GM23338 (cell line): ENCODE data around the gene RCSD1. TPM values are rescaled to one million over a fixed set of nuclear protein-coding genes. Genes with fewer than 3 reads are reported as not detected.
"Not testable (repeated sequence)": the region's sequence is repeated elsewhere in the genome, so short reads cannot be mapped to it uniquely, and the experiment has no call there.

Experiments
- ATAC-seq: fragments of 200-7000 bp; cut with Tn5 transposase; 3 replicates; pipeline ENCODE4 v1.9.1; 2020
- DNase-seq: peaks from one replicate; pipeline ENCODE4 v3.0.0-alpha.2; 2015; ENCODE audit warnings: low spot score
- H2AFZ ChIP-seq: fragments of 200-600 bp; sonication (generic); 2 replicates; pipeline ENCODE4 v1.8.0; 2016; ENCODE audit warnings: antibody characterized with exemption, mild to moderate bottlenecking, moderate library complexity
- H3F3A ChIP-seq: fragments of 200-600 bp; sonication (generic); replicated peaks from 2 replicates; pipeline ENCODE4 v1.8.0; 2017; ENCODE audit warnings: antibody characterized with exemption, mixed run types, low read depth
- H3K27ac ChIP-seq: fragments of 200-600 bp; sonication (generic); 2 replicates; pipeline ENCODE4 v1.6.1; 2016; ENCODE audit warnings: low read depth
- H3K27me3 ChIP-seq: fragments of 200-600 bp; sonication (generic); 2 replicates; pipeline ENCODE4 v1.8.0; 2016; ENCODE audit warnings: mild to moderate bottlenecking, mixed run types, moderate library complexity; ENCODE audit not compliant: insufficient read depth
- H3K36me3 ChIP-seq: fragments of 200-600 bp; sonication (generic); 2 replicates; pipeline ENCODE4 v1.8.0; 2016; ENCODE audit warnings: mild to moderate bottlenecking; ENCODE audit not compliant: insufficient read depth
- H3K4me1 ChIP-seq: fragments of 200-600 bp; sonication (generic); 2 replicates; pipeline ENCODE4 v1.8.0; 2016; ENCODE audit warnings: mild to moderate bottlenecking, moderate library complexity; ENCODE audit not compliant: insufficient read depth
- H3K4me2 ChIP-seq: fragments of 200-600 bp; sonication (generic); 2 replicates; pipeline ENCODE4 v1.7.1; 2017; ENCODE audit warnings: mixed run types
- H3K4me3 ChIP-seq: fragments of 200-600 bp; sonication (generic); 2 replicates; pipeline ENCODE4 v1.6.1; 2016; ENCODE audit warnings: mixed run types
- H3K79me2 ChIP-seq: fragments of 200-600 bp; sonication (generic); replicated peaks from 2 replicates; pipeline ENCODE4 v1.8.0; 2017; ENCODE audit warnings: mild to moderate bottlenecking; ENCODE audit not compliant: insufficient read depth
- H3K9me2 ChIP-seq: fragments of 200-600 bp; sonication (generic); 2 replicates; pipeline ENCODE4 v1.8.0; 2017; ENCODE audit not compliant: insufficient read depth
- H4K20me1 ChIP-seq: fragments of 200-600 bp; sonication (generic); replicated peaks from 2 replicates; pipeline ENCODE4 v1.8.0; 2017; ENCODE audit warnings: mild to moderate bottlenecking; ENCODE audit not compliant: insufficient read depth
- H3K27ac Mint-ChIP-seq: 2 replicates; pipeline ENCODE4 v1.8.0; 2020; ENCODE audit warnings: inconsistent platforms, mild to moderate bottlenecking, moderate library complexity, mixed read lengths
- H3K27me3 Mint-ChIP-seq: 3 replicates; pipeline ENCODE4 v1.8.0; 2022; ENCODE audit warnings: low read depth, mild to moderate bottlenecking, moderate library complexity, mixed read lengths, inconsistent platforms; ENCODE audit not compliant: insufficient read depth, poor library complexity
- H3K36me3 Mint-ChIP-seq: 3 replicates; pipeline ENCODE4 v1.8.0; 2021; ENCODE audit warnings: low read depth, mild to moderate bottlenecking, inconsistent platforms, moderate library complexity, mixed read lengths
- H3K4me1 Mint-ChIP-seq: 3 replicates; pipeline ENCODE4 v1.8.0; 2020; ENCODE audit warnings: mild to moderate bottlenecking, inconsistent platforms, mixed read lengths
- H3K4me3 Mint-ChIP-seq: 3 replicates; pipeline ENCODE4 v1.8.0; 2021; ENCODE audit warnings: moderate library complexity, mild to moderate bottlenecking, inconsistent platforms, mixed read lengths
- H3K9me3 Mint-ChIP-seq: 3 replicates; pipeline ENCODE4 v1.8.0; 2020; ENCODE audit warnings: moderate library complexity, mild to moderate bottlenecking, inconsistent platforms, mixed read lengths
- EZH2 ChIP-seq: fragments of 200-600 bp; sonication (generic); IDR thresholded peaks from one replicate; pipeline ENCODE4 v1.8.0; 2017; ENCODE audit warnings: antibody characterized with exemption, mild to moderate bottlenecking, low read depth; ENCODE audit not compliant: unreplicated experiment
- EZH2phosphoT487 ChIP-seq: fragments of 200-600 bp; sonication (generic); IDR thresholded peaks from one replicate; pipeline ENCODE4 v1.8.1; 2018; ENCODE audit warnings: antibody characterized with exemption; ENCODE audit not compliant: unreplicated experiment
- JUNB ChIP-seq: IDR thresholded peaks from one replicate; pipeline ENCODE4 v1.6.1; 2016; ENCODE audit warnings: antibody characterized with exemption; ENCODE audit not compliant: unreplicated experiment
- NANOG ChIP-seq: IDR thresholded peaks from 2 replicates; pipeline ENCODE4 v1.6.1; 2016; ENCODE audit warnings: antibody characterized with exemption, borderline replicate concordance
- REST ChIP-seq: IDR thresholded peaks from one replicate; pipeline ENCODE4 v1.6.1; 2018; ENCODE audit warnings: antibody characterized with exemption; ENCODE audit not compliant: unreplicated experiment
- STAT1 ChIP-seq: IDR thresholded peaks from one replicate; pipeline ENCODE4 v1.6.1; 2016; ENCODE audit warnings: antibody characterized with exemption; ENCODE audit not compliant: unreplicated experiment
- ZNF114 ChIP-seq: fragments of 250-450 bp; sonication (Bioruptor Pico); IDR thresholded peaks from 2 replicates; pipeline ENCODE4 v1.5.0; 2020; ENCODE audit warnings: mild to moderate bottlenecking, moderate library complexity
- polyA plus RNA-seq: library from polyadenylated mRNA; unstranded; fragments of >200 nt; fragmentation: Nextera tagmentation; extraction: Ambion mirVana; gene quantifications from 2 replicates; pipeline ENCODE4 v1.2.1, GENCODE V29; 2016
- total RNA-seq: library from RNA; depleted of rRNA; stranded (reverse); fragments of >200 nt; shearing (Covaris generic); gene quantifications from 2 replicates; pipeline ENCODE4 v1.2.3, GENCODE V29; 2014
- TF ChIP-seq, protein P1 (sequence below): fragments of 250-450 bp; sonication (Bioruptor Pico); IDR thresholded peaks from 2 replicates; pipeline ENCODE4 v1.5.0; 2020; ENCODE audit warnings: mild to moderate bottlenecking, moderate library complexity
- TF ChIP-seq, protein P2 (sequence below): IDR thresholded peaks from 2 replicates; pipeline ENCODE4 v1.6.1; 2016; ENCODE audit warnings: antibody characterized with exemption
- TF ChIP-seq, protein P3 (sequence below), 2 experiments: fragments of 200-600 bp in 1 of 2; sonication (generic) in 1 of 2; conservative IDR thresholded peaks; 2 replicates each; pipeline versions ENCODE4 v1.5.1 to v1.6.1; 2016 to 2017; ENCODE audit warnings: antibody characterized with exemption in 2 of 2, low read depth in 2 of 2, mild to moderate bottlenecking in 2 of 2, moderate library complexity in 1 of 2

The RCSD1 gene
- total and polyA plus RNA-seq, 2 experiments from 2014 or later, result 0.18 to 0.73 TPM

- H3K27me3 ChIP-seq, H3K27ac ChIP-seq, ATAC-seq, H3K79me2 ChIP-seq, H3K4me3 Mint-ChIP-seq, H3K4me2 ChIP-seq, H4K20me1 ChIP-seq, H3K36me3 Mint-ChIP-seq, H2AFZ ChIP-seq, H3K27me3 Mint-ChIP-seq, H3K36me3 ChIP-seq, DNase-seq, H3K9me2 ChIP-seq, H3K4me3 ChIP-seq, H3F3A ChIP-seq, H3K27ac Mint-ChIP-seq: not testable (repeated sequence)
- Mint-ChIP-seq H3K4me1 (peaks cover 21% of the 10 kb centered on the region), H3K9me3 (peaks cover 18% of the 10 kb centered on the region)
- peaks cover 21% of the 10 kb centered on the region for H3K4me1 ChIP-seq
Observed at GRCh38 chr1:167613984-167614383, 16.0 kb upstream of the RCSD1 start.

DNA sequence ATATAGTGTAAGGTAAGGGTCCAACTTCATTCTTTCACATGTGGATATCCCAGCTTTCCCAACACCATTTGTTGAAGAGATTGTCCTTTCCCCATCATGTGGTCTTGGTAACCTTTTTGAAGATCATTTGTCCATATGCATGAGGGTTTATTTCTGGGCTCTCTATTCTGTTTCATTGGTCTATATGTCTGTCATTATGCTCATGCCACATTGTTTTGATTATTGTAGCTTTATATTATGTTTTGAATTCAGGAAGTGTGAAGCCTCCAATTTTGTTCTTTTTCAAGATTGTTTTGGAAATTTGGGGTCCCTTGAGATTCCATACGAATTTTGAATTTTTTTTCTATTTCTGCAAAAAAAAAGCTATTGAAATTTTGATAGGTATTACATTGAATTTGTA, 15.2 kb upstream of the RCSD1 start:
- H3K4me1 ChIP-seq, result peaks cover 21% of the 10 kb centered on the region
- Mint-ChIP-seq H3K4me1 (peaks cover 21% of the 10 kb centered on the region), H3K4me3 (no peak overlapping the region), H3K36me3 (peaks cover 5% of the 10 kb centered on the region; the same call in 1 of the 3 replicates), H3K27me3 (peaks cover 7% of the 10 kb centered on the region), H3K9me3 (peaks cover 14% of the 10 kb centered on the region; the same call in 2 of the 3 replicates), H3K27ac (no peak overlapping the region)
- no peaks in the 10 kb centered on the region for H3F3A ChIP-seq
- H3K36me3 ChIP-seq, result peaks cover 4% of the 10 kb centered on the region; the same call in 1 of the 2 replicates
- no peak overlapping the region for H3K4me2 ChIP-seq
- no peak overlapping the region for H2AFZ ChIP-seq
- DNase-seq, result no peak
- H3K9me2 ChIP-seq, result peaks cover 8% of the 10 kb centered on the region; the same call in 1 of the 2 replicates
- H3K4me3 ChIP-seq, result no peak overlapping the region
- no peak overlapping the region for H3K27ac ChIP-seq
- H3K79me2 ChIP-seq, result no peaks in the 10 kb centered on the region
- ATAC-seq, result no peak
- no peaks in the 10 kb centered on the region for H3K27me3 ChIP-seq
- no peaks in the 10 kb centered on the region for H4K20me1 ChIP-seq
- TF ChIP-seq, protein P1, sequence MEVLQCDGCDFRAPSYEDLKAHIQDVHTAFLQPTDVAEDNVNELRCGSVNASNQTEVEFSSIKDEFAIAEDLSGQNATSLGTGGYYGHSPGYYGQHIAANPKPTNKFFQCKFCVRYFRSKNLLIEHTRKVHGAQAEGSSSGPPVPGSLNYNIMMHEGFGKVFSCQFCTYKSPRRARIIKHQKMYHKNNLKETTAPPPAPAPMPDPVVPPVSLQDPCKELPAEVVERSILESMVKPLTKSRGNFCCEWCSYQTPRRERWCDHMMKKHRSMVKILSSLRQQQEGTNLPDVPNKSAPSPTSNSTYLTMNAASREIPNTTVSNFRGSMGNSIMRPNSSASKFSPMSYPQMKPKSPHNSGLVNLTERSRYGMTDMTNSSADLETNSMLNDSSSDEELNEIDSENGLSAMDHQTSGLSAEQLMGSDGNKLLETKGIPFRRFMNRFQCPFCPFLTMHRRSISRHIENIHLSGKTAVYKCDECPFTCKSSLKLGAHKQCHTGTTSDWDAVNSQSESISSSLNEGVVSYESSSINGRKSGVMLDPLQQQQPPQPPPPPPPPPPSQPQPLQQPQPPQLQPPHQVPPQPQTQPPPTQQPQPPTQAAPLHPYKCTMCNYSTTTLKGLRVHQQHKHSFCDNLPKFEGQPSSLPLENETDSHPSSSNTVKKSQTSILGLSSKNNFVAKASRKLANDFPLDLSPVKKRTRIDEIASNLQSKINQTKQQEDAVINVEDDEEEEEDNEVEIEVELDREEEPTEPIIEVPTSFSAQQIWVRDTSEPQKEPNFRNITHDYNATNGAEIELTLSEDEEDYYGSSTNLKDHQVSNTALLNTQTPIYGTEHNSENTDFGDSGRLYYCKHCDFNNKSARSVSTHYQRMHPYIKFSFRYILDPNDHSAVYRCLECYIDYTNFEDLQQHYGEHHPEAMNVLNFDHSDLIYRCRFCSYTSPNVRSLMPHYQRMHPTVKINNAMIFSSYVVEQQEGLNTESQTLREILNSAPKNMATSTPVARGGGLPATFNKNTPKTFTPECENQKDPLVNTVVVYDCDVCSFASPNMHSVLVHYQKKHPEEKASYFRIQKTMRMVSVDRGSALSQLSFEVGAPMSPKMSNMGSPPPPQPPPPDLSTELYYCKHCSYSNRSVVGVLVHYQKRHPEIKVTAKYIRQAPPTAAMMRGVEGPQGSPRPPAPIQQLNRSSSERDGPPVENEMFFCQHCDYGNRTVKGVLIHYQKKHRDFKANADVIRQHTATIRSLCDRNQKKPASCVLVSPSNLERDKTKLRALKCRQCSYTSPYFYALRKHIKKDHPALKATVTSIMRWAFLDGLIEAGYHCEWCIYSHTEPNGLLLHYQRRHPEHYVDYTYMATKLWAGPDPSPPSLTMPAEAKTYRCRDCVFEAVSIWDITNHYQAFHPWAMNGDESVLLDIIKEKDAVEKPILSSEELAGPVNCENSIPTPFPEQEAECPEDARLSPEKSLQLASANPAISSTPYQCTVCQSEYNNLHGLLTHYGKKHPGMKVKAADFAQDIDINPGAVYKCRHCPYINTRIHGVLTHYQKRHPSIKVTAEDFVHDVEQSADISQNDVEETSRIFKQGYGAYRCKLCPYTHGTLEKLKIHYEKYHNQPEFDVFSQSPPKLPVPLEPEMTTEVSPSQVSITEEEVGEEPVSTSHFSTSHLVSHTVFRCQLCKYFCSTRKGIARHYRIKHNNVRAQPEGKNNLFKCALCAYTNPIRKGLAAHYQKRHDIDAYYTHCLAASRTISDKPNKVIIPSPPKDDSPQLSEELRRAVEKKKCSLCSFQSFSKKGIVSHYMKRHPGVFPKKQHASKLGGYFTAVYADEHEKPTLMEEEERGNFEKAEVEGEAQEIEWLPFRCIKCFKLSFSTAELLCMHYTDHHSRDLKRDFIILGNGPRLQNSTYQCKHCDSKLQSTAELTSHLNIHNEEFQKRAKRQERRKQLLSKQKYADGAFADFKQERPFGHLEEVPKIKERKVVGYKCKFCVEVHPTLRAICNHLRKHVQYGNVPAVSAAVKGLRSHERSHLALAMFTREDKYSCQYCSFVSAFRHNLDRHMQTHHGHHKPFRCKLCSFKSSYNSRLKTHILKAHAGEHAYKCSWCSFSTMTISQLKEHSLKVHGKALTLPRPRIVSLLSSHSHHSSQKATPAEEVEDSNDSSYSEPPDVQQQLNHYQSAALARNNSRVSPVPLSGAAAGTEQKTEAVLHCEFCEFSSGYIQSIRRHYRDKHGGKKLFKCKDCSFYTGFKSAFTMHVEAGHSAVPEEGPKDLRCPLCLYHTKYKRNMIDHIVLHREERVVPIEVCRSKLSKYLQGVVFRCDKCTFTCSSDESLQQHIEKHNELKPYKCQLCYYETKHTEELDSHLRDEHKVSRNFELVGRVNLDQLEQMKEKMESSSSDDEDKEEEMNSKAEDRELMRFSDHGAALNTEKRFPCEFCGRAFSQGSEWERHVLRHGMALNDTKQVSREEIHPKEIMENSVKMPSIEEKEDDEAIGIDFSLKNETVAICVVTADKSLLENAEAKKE (CRISPR knock-in tag), result no peak
- TF ChIP-seq REST, result no peak
- no peak for TF ChIP-seq EZH2phosphoT487
- TF ChIP-seq, protein P2, sequence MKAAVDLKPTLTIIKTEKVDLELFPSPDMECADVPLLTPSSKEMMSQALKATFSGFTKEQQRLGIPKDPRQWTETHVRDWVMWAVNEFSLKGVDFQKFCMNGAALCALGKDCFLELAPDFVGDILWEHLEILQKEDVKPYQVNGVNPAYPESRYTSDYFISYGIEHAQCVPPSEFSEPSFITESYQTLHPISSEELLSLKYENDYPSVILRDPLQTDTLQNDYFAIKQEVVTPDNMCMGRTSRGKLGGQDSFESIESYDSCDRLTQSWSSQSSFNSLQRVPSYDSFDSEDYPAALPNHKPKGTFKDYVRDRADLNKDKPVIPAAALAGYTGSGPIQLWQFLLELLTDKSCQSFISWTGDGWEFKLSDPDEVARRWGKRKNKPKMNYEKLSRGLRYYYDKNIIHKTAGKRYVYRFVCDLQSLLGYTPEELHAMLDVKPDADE, result no peak
- TF ChIP-seq ZNF114 (CRISPR knock-in tag), result no peak
- no peak for TF ChIP-seq EZH2
- TF ChIP-seq, protein P3, sequence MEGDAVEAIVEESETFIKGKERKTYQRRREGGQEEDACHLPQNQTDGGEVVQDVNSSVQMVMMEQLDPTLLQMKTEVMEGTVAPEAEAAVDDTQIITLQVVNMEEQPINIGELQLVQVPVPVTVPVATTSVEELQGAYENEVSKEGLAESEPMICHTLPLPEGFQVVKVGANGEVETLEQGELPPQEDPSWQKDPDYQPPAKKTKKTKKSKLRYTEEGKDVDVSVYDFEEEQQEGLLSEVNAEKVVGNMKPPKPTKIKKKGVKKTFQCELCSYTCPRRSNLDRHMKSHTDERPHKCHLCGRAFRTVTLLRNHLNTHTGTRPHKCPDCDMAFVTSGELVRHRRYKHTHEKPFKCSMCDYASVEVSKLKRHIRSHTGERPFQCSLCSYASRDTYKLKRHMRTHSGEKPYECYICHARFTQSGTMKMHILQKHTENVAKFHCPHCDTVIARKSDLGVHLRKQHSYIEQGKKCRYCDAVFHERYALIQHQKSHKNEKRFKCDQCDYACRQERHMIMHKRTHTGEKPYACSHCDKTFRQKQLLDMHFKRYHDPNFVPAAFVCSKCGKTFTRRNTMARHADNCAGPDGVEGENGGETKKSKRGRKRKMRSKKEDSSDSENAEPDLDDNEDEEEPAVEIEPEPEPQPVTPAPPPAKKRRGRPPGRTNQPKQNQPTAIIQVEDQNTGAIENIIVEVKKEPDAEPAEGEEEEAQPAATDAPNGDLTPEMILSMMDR (conservative IDR thresholded peaks at IDR 0.05; ENCODE audit: low read depth in 2 of 2), result no peak
- no peak for TF ChIP-seq NANOG
- TF ChIP-seq STAT1, result no peak
- TF ChIP-seq JUNB, result no peak
